IMR-90 (cell line): Measurements from ENCODE around the gene LCN10.

ENCODE experiments used
- BHLHE40 ChIP-seq: fragments of 150-350 bp; IDR thresholded peaks from 2 replicates; pipeline ENCODE4 v1.6.1; 2016; ENCODE audit warnings: mild to moderate bottlenecking, low read depth, low read length
- CEBPB ChIP-seq: IDR thresholded peaks from 2 replicates; pipeline ENCODE4 v1.6.1; 2012; ENCODE audit warnings: low read depth, low read length, improper control_type of control experiment
- CHD1 ChIP-seq: IDR thresholded peaks from 2 replicates; pipeline ENCODE4 v1.6.1; 2012; ENCODE audit warnings: low read depth, low read length, improper control_type of control experiment
- CTCF ChIP-seq: conservative IDR thresholded peaks from 2 replicates; pipeline ENCODE4 v1.5.1; 2012; ENCODE audit warnings: mild to moderate bottlenecking, low read depth, low read length, improper control_type of control experiment
- FOS ChIP-seq: fragments of 150-350 bp; IDR thresholded peaks from 2 replicates; pipeline ENCODE4 v1.6.1; 2016; ENCODE audit warnings: low read depth, low read length
- MAZ ChIP-seq: IDR thresholded peaks from 2 replicates; pipeline ENCODE4 v1.6.1; 2012; ENCODE audit warnings: low read depth, mild to moderate bottlenecking, low read length, improper control_type of control experiment, moderate library complexity, borderline replicate concordance
- MXI1 ChIP-seq: IDR thresholded peaks from 2 replicates; pipeline ENCODE4 v1.6.1; 2012; ENCODE audit warnings: low read depth, mild to moderate bottlenecking, low read length, moderate library complexity, borderline replicate concordance
- NFE2L2 ChIP-seq: fragments of 150-350 bp; IDR thresholded peaks from 2 replicates; pipeline ENCODE4 v1.6.1; 2016; ENCODE audit warnings: low read depth, mild to moderate bottlenecking, low read length
- POLR2A ChIP-seq: IDR thresholded peaks from 2 replicates; pipeline ENCODE4 v1.6.1; 2012; ENCODE audit warnings: mild to moderate bottlenecking, low read depth, low read length
- RAD21 ChIP-seq: IDR thresholded peaks from 2 replicates; pipeline ENCODE4 v1.6.1; 2012; ENCODE audit warnings: low read length, improper control_type of control experiment
- RCOR1 ChIP-seq: IDR thresholded peaks from 2 replicates; pipeline ENCODE4 v1.6.1; 2012; ENCODE audit warnings: mild to moderate bottlenecking, low read length, improper control_type of control experiment; ENCODE audit not compliant: insufficient replicate concordance
- RFX5 ChIP-seq: IDR thresholded peaks from 2 replicates; pipeline ENCODE4 v1.8.0; 2012; ENCODE audit warnings: low read depth, mild to moderate bottlenecking, low read length, moderate library complexity
- SMC3 ChIP-seq: fragments of 150-350 bp; IDR thresholded peaks from 2 replicates; pipeline ENCODE4 v1.6.1; 2016; ENCODE audit warnings: low read depth, mild to moderate bottlenecking, antibody characterized with exemption, low read length, moderate library complexity
- USF2 ChIP-seq: fragments of 150-350 bp; IDR thresholded peaks from 2 replicates; pipeline ENCODE4 v1.6.1; 2017; ENCODE audit warnings: mild to moderate bottlenecking, antibody characterized with exemption, low read length, low read depth

DNA sequence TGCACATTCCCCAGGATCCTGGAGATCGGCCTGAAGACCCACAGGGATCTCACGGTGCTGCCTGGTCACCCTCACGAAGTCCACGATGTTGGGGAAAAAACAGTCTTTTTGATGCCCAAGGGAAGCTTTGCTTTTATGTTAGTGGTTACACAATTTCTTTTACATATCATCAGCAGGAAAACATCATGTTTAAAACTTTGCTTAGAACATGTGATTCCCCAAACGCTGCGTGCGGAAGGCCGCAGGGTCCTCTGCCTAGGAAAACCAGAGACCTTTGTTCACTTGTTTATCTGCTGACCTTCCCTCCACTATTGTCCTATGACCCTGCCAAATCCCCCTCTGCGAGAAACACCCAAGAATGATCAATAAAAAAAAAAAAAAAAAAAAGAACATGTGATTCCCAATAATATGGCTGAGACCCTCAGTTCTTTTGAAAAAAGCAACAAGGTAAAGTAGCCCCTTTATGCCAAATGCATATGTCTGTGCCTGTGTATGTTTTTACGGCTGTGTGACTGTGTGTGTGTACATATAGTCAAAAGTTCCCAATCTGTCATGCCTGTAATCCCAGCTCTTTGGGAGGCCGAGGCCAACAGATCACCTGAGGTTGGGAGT lies 44.0 kb downstream of the LCN10 start:
- TF ChIP-seq POLR2A (no peak), CTCF (no peak), NFE2L2 (no peak), RAD21 (no peak), RCOR1 (no peak), MAZ (no peak), RFX5 (no peak), CHD1 (no peak), BHLHE40 (no peak), FOS (no peak), SMC3 (no peak), CEBPB (no peak), MXI1 (no peak), USF2 (no peak)
